ENCODE measurements around the gene ALDH1A2. TPM values are rescaled to one million over a fixed set of nuclear protein-coding genes. Genes with fewer than 3 reads are reported as not detected.

The ALDH1A2 gene
- polyA plus RNA-seq, 1 donor (not counting 4 experiments of a cell fraction or from before 2014, with no cell fraction given), result 1.9 TPM

DNA sequence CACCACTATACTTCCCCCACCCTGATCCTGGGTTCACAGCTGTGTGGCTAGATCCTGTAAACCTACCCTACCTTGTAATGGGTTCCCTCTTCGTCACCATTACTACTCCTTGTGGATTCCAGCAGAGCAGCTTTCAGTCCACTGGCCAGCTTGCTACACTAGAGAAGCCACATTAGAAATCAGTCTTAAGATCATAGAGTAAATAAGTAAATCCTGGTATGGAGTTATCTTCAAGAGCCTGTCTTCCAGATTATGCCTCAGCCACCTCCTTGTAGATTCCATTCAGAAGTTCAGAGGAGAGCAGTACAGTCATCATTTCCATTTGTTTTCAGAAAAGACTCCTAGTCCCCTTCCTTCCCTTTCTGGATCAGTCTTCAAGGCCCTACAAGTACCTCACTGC is 123.7 kb downstream of the ALDH1A2 start:
- dilution Hi-C loops (cut with MboI; ENCODE audit: extremely low pct_ligation_motif_present, low sequenced_read_pairs), result no loop called here
- no peaks in the 10 kb centered on the region for H4K20me1 ChIP-seq (ENCODE audit: control insufficient read depth, extremely low read depth, insufficient read depth, low read length)
- FAIRE-seq, result no peak

GRCh38 chr15:57932348-57932747 is 133.2 kb downstream of the ALDH1A2 start:
- H3K27ac ChIP-seq (ENCODE audit: control insufficient read depth, insufficient read depth, low read length), result no peak overlapping the region
- FAIRE-seq (no peak), DNase-seq (ENCODE audit: low read depth, low spot score) (no peak)
- no peaks in the 10 kb centered on the region for H3K9me1 ChIP-seq (ENCODE audit: control insufficient read depth, extremely low read depth, insufficient read depth, low read length)
- peaks cover 7% of the 10 kb centered on the region for H3K27me3 ChIP-seq (ENCODE audit: control insufficient read depth, extremely low read depth, insufficient read depth, low read length)
- no peak overlapping the region for H2AFZ ChIP-seq (ENCODE audit: control insufficient read depth, low read length)
- no peaks in the 10 kb centered on the region for H4K20me1 ChIP-seq (ENCODE audit: control insufficient read depth, extremely low read depth, insufficient read depth, low read length)
- no peaks in the 10 kb centered on the region for H3K9me3 ChIP-seq (ENCODE audit: control insufficient read depth, low read depth, low read length)
- no peak overlapping the region for H3K4me2 ChIP-seq (ENCODE audit: control insufficient read depth, extremely low read depth, insufficient read depth, low read depth, low read length)
- H3K9ac ChIP-seq (ENCODE audit: control insufficient read depth, extremely low read depth, insufficient read depth, low read length), result no peak overlapping the region
- dilution Hi-C loops (cut with MboI; ENCODE audit: extremely low pct_ligation_motif_present, low sequenced_read_pairs), result no loop called here
- H3K4me3 ChIP-seq (ENCODE audit: control insufficient read depth in 2 of 3, extremely low read depth in 1 of 3, insufficient read depth in 2 of 3, low read depth in 1 of 3, low read length in 3 of 3), result no peak overlapping the region
- no peaks in the 10 kb centered on the region for H3K4me1 ChIP-seq (ENCODE audit: control insufficient read depth, extremely low read depth, insufficient read depth, low read length)
- H3K79me2 ChIP-seq (ENCODE audit: control insufficient read depth, insufficient read depth, low read length), result no peaks in the 10 kb centered on the region
- TF ChIP-seq EZH2 (IDR thresholded peaks at IDR 0.05; ENCODE audit: low read length), result no peak
- TF ChIP-seq, protein P1, sequence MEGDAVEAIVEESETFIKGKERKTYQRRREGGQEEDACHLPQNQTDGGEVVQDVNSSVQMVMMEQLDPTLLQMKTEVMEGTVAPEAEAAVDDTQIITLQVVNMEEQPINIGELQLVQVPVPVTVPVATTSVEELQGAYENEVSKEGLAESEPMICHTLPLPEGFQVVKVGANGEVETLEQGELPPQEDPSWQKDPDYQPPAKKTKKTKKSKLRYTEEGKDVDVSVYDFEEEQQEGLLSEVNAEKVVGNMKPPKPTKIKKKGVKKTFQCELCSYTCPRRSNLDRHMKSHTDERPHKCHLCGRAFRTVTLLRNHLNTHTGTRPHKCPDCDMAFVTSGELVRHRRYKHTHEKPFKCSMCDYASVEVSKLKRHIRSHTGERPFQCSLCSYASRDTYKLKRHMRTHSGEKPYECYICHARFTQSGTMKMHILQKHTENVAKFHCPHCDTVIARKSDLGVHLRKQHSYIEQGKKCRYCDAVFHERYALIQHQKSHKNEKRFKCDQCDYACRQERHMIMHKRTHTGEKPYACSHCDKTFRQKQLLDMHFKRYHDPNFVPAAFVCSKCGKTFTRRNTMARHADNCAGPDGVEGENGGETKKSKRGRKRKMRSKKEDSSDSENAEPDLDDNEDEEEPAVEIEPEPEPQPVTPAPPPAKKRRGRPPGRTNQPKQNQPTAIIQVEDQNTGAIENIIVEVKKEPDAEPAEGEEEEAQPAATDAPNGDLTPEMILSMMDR (optimal IDR thresholded peaks at IDR 0.05 in 1 of 3, IDR thresholded peaks at IDR 0.05 in 1 of 3, conservative IDR thresholded peaks at IDR 0.05 in 1 of 3; ENCODE audit: extremely low read depth in 1 of 3, insufficient read depth in 2 of 3, low read length in 3 of 3), result no peak
- H3K36me3 ChIP-seq (ENCODE audit: control insufficient read depth in 2 of 2, extremely low read depth in 1 of 2, insufficient read depth in 2 of 2, low read length in 2 of 2), result no peaks in the 10 kb centered on the region

More for the DNA sequence above, 123.7 kb downstream of the ALDH1A2 start:
- no peak overlapping the region for H3K9ac ChIP-seq (ENCODE audit: control insufficient read depth, extremely low read depth, insufficient read depth, low read length)
- no peaks in the 10 kb centered on the region for H3K79me2 ChIP-seq (ENCODE audit: control insufficient read depth, insufficient read depth, low read length)
- no peak overlapping the region for H3K4me3 ChIP-seq (ENCODE audit: control insufficient read depth in 2 of 3, extremely low read depth in 1 of 3, insufficient read depth in 2 of 3, low read depth in 1 of 3, low read length in 3 of 3)
- no peak overlapping the region for H2AFZ ChIP-seq (ENCODE audit: control insufficient read depth, low read length)
- H3K4me1 ChIP-seq (ENCODE audit: control insufficient read depth, extremely low read depth, insufficient read depth, low read length), result no peaks in the 10 kb centered on the region
- TF ChIP-seq, protein P1 (optimal IDR thresholded peaks at IDR 0.05 in 1 of 3, IDR thresholded peaks at IDR 0.05 in 1 of 3, conservative IDR thresholded peaks at IDR 0.05 in 1 of 3; ENCODE audit: extremely low read depth in 1 of 3, insufficient read depth in 2 of 3, low read length in 3 of 3), result no peak
- no peak for TF ChIP-seq EZH2 (IDR thresholded peaks at IDR 0.05; ENCODE audit: low read length)
- no peaks in the 10 kb centered on the region for H3K9me3 ChIP-seq (ENCODE audit: control insufficient read depth, low read depth, low read length)
- no peak overlapping the region for H3K27ac ChIP-seq (ENCODE audit: control insufficient read depth, insufficient read depth, low read length)
- no peak overlapping the region for H3K4me2 ChIP-seq (ENCODE audit: control insufficient read depth, extremely low read depth, insufficient read depth, low read depth, low read length)
- H3K27me3 ChIP-seq (ENCODE audit: control insufficient read depth, extremely low read depth, insufficient read depth, low read length), result peaks cover 9% of the 10 kb centered on the region
- DNase-seq (ENCODE audit: low read depth, low spot score), result no peak
- no peaks in the 10 kb centered on the region for H3K36me3 ChIP-seq (ENCODE audit: control insufficient read depth in 2 of 2, extremely low read depth in 1 of 2, insufficient read depth in 2 of 2, low read length in 2 of 2)
- no peaks in the 10 kb centered on the region for H3K9me1 ChIP-seq (ENCODE audit: control insufficient read depth, extremely low read depth, insufficient read depth, low read length)

Measured in keratinocyte (primary cell).